DND-41 (cell line): Measurements from ENCODE around the gene XPR1.

Experiments used
- EZH2 ChIP-seq: IDR thresholded peaks from 3 replicates; pipeline ENCODE4 v1.6.1; 2012; ENCODE audit warnings: borderline replicate concordance, low read depth, mild to moderate bottlenecking, moderate library complexity, low read length, inconsistent platforms; ENCODE audit not compliant: severe bottlenecking
- TF ChIP-seq, protein P1 (sequence below): IDR thresholded peaks from 2 replicates; pipeline ENCODE4 v1.5.1; 2012; ENCODE audit warnings: borderline replicate concordance, low read length, moderate library complexity, mild to moderate bottlenecking; ENCODE audit not compliant: poor library complexity, severe bottlenecking; ENCODE audit errors: extremely low read depth

DNA sequence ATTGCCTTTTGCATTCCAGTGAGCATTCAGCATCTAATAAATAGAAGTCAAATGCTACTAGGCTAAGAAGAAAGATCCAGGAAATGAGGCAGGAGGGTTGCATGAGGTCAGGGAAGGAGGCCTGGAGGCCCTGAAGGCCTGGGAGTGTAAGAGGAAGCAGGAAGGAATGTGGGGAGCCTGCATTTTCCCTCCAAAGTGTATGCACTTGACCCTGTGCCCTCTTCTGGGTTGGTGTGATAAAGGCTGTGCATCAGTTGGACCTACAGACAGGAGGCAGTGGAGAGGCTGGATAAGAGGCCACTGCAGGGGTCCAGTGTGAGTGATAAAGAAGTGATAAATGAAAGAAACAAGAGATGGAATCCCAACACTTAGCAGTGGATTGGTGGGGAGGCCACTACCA, 301.3 kb downstream of the XPR1 start:
- TF ChIP-seq EZH2, result no peak
- TF ChIP-seq, protein P1, sequence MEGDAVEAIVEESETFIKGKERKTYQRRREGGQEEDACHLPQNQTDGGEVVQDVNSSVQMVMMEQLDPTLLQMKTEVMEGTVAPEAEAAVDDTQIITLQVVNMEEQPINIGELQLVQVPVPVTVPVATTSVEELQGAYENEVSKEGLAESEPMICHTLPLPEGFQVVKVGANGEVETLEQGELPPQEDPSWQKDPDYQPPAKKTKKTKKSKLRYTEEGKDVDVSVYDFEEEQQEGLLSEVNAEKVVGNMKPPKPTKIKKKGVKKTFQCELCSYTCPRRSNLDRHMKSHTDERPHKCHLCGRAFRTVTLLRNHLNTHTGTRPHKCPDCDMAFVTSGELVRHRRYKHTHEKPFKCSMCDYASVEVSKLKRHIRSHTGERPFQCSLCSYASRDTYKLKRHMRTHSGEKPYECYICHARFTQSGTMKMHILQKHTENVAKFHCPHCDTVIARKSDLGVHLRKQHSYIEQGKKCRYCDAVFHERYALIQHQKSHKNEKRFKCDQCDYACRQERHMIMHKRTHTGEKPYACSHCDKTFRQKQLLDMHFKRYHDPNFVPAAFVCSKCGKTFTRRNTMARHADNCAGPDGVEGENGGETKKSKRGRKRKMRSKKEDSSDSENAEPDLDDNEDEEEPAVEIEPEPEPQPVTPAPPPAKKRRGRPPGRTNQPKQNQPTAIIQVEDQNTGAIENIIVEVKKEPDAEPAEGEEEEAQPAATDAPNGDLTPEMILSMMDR, result no peak
